Nephron (organoid): ENCODE measurements around the gene VPREB3.

Experiments
- H3K27ac Mint-ChIP-seq, 3 experiments: 2 replicates each; pipeline ENCODE4 v1.8.0; 2020; ENCODE audit warnings: mixed read lengths in 3 of 3, mild to moderate bottlenecking in 2 of 3, moderate library complexity in 1 of 3
- H3K27me3 Mint-ChIP-seq: 2 replicates; pipeline ENCODE4 v1.8.0; 2021; ENCODE audit warnings: low read depth, mild to moderate bottlenecking, moderate library complexity, mixed read lengths
- H3K36me3 Mint-ChIP-seq: 2 replicates; pipeline ENCODE4 v1.8.0; 2020; ENCODE audit warnings: low read depth, mixed read lengths
- H3K4me1 Mint-ChIP-seq: 2 replicates; pipeline ENCODE4 v1.8.0; 2020; ENCODE audit warnings: mixed read lengths
- H3K4me3 Mint-ChIP-seq, 3 experiments: 2 replicates each; pipeline ENCODE4 v1.8.0; 2020; ENCODE audit warnings: mild to moderate bottlenecking in 3 of 3, mixed read lengths in 3 of 3, moderate library complexity in 2 of 3
- H3K9me3 Mint-ChIP-seq: 2 replicates; pipeline ENCODE4 v1.8.0; 2020; ENCODE audit warnings: mixed read lengths
- TF ChIP-seq, protein P1 (sequence below), 3 experiments: fragments of 200-600 bp; sonication (generic); IDR thresholded peaks; one replicate each; pipeline ENCODE4 v1.5.0; 2021; ENCODE audit warnings: antibody characterized with exemption in 3 of 3; ENCODE audit not compliant: unreplicated experiment in 3 of 3

VPREB3 gene

DNA sequence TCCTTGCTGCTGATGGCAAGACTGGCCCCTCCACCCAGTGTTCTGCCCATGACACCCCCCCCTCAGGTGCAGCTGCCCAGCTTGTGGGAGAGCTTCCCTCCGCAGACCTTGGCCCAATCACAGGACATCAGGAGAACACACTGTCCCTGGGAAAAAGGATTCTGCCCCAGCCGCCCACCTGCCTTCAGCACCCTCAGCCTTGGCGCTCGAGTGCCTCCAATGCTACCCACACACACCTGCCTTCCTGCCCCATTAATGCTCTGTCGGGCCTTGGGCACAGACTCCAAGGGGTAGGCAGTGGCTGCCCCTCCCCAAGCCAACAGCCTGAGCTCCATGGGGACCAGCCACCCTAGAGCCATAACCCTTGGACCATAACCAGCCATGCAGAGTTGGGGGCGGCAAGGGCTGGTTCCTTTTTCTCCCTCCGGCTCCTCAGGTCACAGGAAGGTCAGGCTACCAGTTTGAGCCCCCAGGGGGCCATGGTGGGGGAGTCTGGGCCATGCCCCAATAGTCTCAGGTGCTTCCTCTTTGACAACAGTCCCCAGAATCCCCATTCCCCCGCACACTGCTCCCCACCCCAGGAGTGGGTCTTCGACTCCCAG is 2.0 kb downstream of the VPREB3 start:
- TF ChIP-seq, protein P1, sequence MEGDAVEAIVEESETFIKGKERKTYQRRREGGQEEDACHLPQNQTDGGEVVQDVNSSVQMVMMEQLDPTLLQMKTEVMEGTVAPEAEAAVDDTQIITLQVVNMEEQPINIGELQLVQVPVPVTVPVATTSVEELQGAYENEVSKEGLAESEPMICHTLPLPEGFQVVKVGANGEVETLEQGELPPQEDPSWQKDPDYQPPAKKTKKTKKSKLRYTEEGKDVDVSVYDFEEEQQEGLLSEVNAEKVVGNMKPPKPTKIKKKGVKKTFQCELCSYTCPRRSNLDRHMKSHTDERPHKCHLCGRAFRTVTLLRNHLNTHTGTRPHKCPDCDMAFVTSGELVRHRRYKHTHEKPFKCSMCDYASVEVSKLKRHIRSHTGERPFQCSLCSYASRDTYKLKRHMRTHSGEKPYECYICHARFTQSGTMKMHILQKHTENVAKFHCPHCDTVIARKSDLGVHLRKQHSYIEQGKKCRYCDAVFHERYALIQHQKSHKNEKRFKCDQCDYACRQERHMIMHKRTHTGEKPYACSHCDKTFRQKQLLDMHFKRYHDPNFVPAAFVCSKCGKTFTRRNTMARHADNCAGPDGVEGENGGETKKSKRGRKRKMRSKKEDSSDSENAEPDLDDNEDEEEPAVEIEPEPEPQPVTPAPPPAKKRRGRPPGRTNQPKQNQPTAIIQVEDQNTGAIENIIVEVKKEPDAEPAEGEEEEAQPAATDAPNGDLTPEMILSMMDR (IDR thresholded peaks at IDR 0.05; ENCODE audit: unreplicated experiment in 3 of 3): no peak
- Mint-ChIP-seq H3K36me3 (no peaks in the 10 kb centered on the region), H3K27ac (peak overlapping the region in 2 of 3 experiments; percentile 78 to 88), H3K9me3 (no peaks in the 10 kb centered on the region), H3K4me1 (peaks cover 12% of the 10 kb centered on the region), H3K27me3 (no peaks in the 10 kb centered on the region), H3K4me3 (peak overlapping the region; percentile 79 to 83 (median 80))

- peak overlapping the region; percentile 68 to 88 (median 88) for H3K27ac Mint-ChIP-seq
- no peaks in the 10 kb centered on the region for H3K9me3 Mint-ChIP-seq
- peaks cover 5% of the 10 kb centered on the region for H3K36me3 Mint-ChIP-seq
- TF ChIP-seq, protein P1 (IDR thresholded peaks at IDR 0.05; ENCODE audit: unreplicated experiment in 3 of 3): no peak
- H3K4me3 Mint-ChIP-seq: peak overlapping the region; percentile 83 to 85 (median 83)
- peaks cover 16% of the 10 kb centered on the region for H3K4me1 Mint-ChIP-seq
- H3K27me3 Mint-ChIP-seq: no peaks in the 10 kb centered on the region
Measured at GRCh38 chr22:23751441-23751996, 2.7 kb downstream of the VPREB3 start.

DNA sequence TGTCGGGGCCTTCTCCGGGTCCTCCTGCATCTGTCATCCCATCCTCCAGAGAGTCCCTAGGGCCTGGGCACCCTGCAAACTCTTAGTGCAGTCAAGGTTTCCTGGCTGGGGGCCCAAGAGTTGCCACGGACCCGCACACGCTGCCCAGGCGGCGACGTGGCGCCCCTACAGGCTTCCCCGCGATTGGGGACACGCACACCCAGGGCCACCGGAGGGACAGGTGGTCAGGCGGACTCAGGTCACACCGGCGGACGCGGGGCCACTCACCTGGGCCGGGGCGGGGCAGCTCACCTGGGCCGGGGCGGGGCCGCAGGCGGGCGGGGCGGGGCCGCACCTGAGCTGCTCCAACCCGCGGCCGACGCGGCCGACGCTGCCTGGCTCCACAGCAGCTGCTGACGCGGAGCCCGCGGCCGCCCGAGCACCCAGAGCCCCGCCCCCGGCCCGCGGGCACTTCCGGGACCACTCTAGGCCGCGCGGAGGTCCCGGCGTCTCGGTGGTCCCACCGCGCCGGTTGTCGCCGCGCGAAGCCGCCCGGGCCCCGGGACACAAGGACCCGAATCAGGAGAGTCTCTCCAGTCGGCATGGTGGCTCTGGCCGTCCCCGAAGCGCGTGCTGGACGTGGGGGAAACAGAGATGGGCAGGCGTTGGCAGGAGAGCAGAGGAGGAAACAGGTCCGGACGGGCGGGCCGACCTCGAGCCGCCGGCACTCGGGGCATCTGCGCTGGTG is 3.3 kb downstream of the VPREB3 start, which contains the start of gene ZNF70:
ZNF70 (minus strand) TSS at position 399 of the 727 bp plus-strand sequence. CDS start 5,972 bp downstream, outside the sequence.
- Mint-ChIP-seq H3K27me3 (no peaks in the 10 kb centered on the region), H3K36me3 (peaks cover 9% of the 10 kb centered on the region), H3K4me1 (peaks cover 16% of the 10 kb centered on the region), H3K9me3 (no peaks in the 10 kb centered on the region), H3K4me3 (peak within 1 kb of the TSS; percentile 88 to 94 (median 89)), H3K27ac (peak within 1 kb of the TSS; percentile 68 to 88 (median 88))
- TF ChIP-seq, protein P1 (IDR thresholded peaks at IDR 0.05; ENCODE audit: unreplicated experiment in 3 of 3): peak in 1 of 3 experiments; percentile 14

- Mint-ChIP-seq H3K4me1 (peaks cover 16% of the 10 kb centered on the region), H3K4me3 (peak overlapping the region; percentile 88 to 94 (median 89)), H3K27ac (peak overlapping the region; percentile 12 to 50 (median 40)), H3K27me3 (no peaks in the 10 kb centered on the region), H3K9me3 (no peaks in the 10 kb centered on the region), H3K36me3 (peaks cover 10% of the 10 kb centered on the region)
- TF ChIP-seq, protein P1 (IDR thresholded peaks at IDR 0.05; ENCODE audit: unreplicated experiment in 3 of 3): no peak
Measured at GRCh38 chr22:23750367-23750713, 3.9 kb downstream of the VPREB3 start.

DNA sequence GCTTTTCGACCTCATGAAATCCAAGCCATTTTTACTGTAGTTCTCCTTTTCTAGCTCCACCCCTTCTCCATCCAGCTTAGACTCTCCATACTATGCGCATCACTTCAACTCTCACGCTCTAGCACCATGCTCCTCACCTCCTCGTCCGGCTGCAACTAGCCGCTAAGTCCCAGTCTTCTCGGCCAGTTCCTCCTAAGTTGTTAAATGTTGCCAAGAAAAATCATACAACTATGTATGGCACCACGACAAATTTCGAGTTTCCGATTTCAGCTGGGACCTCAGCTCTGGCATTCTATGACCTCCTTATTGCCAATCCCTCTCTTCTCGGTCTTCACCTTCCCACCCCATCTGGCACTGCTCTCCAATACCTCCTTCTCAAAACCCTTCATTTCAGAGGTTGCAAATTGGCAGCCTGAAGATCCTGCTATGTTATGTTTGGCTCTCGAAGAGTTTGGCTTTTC is 4.4 kb downstream of the VPREB3 start:
- peaks cover 15% of the 10 kb centered on the region for H3K36me3 Mint-ChIP-seq
- no peaks in the 10 kb centered on the region for H3K9me3 Mint-ChIP-seq
- peak overlapping the region; percentile 12 to 50 (median 40) for H3K27ac Mint-ChIP-seq
- TF ChIP-seq, protein P1 (IDR thresholded peaks at IDR 0.05; ENCODE audit: unreplicated experiment in 3 of 3): no peak
- no peaks in the 10 kb centered on the region for H3K27me3 Mint-ChIP-seq
- H3K4me3 Mint-ChIP-seq: peak overlapping the region; percentile 88 to 94 (median 89)
- H3K4me1 Mint-ChIP-seq: peaks cover 21% of the 10 kb centered on the region
